Gastrocnemius medialis (tissue), 4 donors: ENCODE results near the gene RETREG3. TPM values are rescaled to one million over a fixed set of nuclear protein-coding genes. Genes with fewer than 3 reads are reported as not detected.
"Not testable (repeated sequence)": the region's sequence is repeated elsewhere in the genome, so short reads cannot be mapped to it uniquely, and the experiment has no call there.

Experiments
- ATAC-seq, 2 donors: fragments of 150-250 bp; one replicate each; pipeline ENCODE4 v1.9.1; 2016
- DNase-seq, 2 donors: peaks; one replicate each; pipeline ENCODE4 v3.0.0-alpha.2; 2019
- H3K27ac ChIP-seq, 4 donors: fragments of 200-600 bp; sonication (generic); 1 replicate in 1 of 4; 2 replicates in 3 of 4; pipeline ENCODE4 v1.5.1; 2016 to 2018; ENCODE audit warnings: mild to moderate bottlenecking in 2 of 4, moderate library complexity in 1 of 4
- H3K27me3 ChIP-seq, 3 donors: fragments of 200-600 bp; sonication (generic) in 2 of 3; 1 replicate in 1 of 3; 2 replicates in 2 of 3; pipeline versions ENCODE4 v1.5.1 to v1.6.0; 2016 to 2019; ENCODE audit warnings: mild to moderate bottlenecking in 1 of 3, moderate library complexity in 1 of 3
- H3K36me3 ChIP-seq, 2 donors: fragments of 200-600 bp; sonication (generic) in 1 of 2; one replicate each; pipeline ENCODE4 v1.5.1; 2017 to 2018
- H3K4me1 ChIP-seq, 2 donors: fragments of 200-600 bp; sonication (generic) in 1 of 2; one replicate each; pipeline ENCODE4 v1.5.1; 2016 to 2017; ENCODE audit warnings: mild to moderate bottlenecking in 2 of 2
- H3K4me3 ChIP-seq, 4 donors: fragments of 200-600 bp; sonication (generic) in 3 of 4; 1 replicate in 1 of 4; 2 replicates in 3 of 4; pipeline ENCODE4 v1.5.1; 2016 to 2019; ENCODE audit warnings: mild to moderate bottlenecking in 2 of 4
- H3K9me3 ChIP-seq, 3 donors: fragments of 200-600 bp; sonication (generic) in 2 of 3; 1 replicate in 1 of 3; 2 replicates in 2 of 3; pipeline ENCODE4 v1.5.1; 2016 to 2019
- POLR2A ChIP-seq, 2 donors: fragments of 450-650 bp; IDR thresholded peaks; one replicate each; pipeline ENCODE4 v1.6.1; 2017; ENCODE audit warnings: antibody characterized with exemption in 2 of 2, mild to moderate bottlenecking in 2 of 2, moderate library complexity in 2 of 2
- in situ Hi-C, 4 donors: fragments of 200-750 bp; cut with MboI; loops; one replicate each; pipeline versions ENCODE4 v1.15.0 to v1.8.0; 2017; ENCODE audit warnings: low sequenced_read_pairs in 4 of 4
- intact Hi-C: fragments of 100-400 bp; cut with DNase I; formaldehyde crosslinking; loops from one replicate; pipeline ENCODE4 v1.15.1; 2023; ENCODE audit warnings: low total_unique reads
- total RNA-seq, 4 donors: library from RNA; depleted of rRNA; stranded (reverse); fragments of >200 nt; gene quantifications; one replicate each; pipeline versions ENCODE4 v1.1.0 to v1.2.3, GENCODE V29; 2016
- TF ChIP-seq, protein P1 (sequence below), 5 experiments: fragments of 450-650 bp in 3 of 5; fragments of 200-600 bp in 2 of 5; sonication (generic) in 2 of 5; IDR thresholded peaks in 4 of 5; conservative IDR thresholded peaks in 1 of 5; 1 replicate in 4 of 5; 2 replicates in 1 of 5; pipeline ENCODE4 v1.5.1; 2016 to 2019; ENCODE audit warnings: antibody characterized with exemption in 5 of 5, mild to moderate bottlenecking in 3 of 5, moderate library complexity in 3 of 5

The RETREG3 gene
- total RNA-seq, 4 donors from 2014 or later: 50.7 to 65.5 (median 60.5) TPM

GRCh38 chr17:42617956-42618431, 8.8 kb upstream of the RETREG3 start:
- DNase-seq: peak in 1 of 2 donors; percentile 45
- H3K36me3 ChIP-seq: peaks cover 0 to 31% of the 10 kb centered on the region in 2 donors
- H3K4me3 ChIP-seq: peak overlapping the region in 2 of 4 donors; percentile 2 to 30
- intact Hi-C loops: loop anchor here (2.0 kb wide), 2 partner anchors 49 to 59 kb away; partner anchors contain the start of gene PLEKHH3
- ATAC-seq: peak; percentile 31 to 48
- TF ChIP-seq, protein P1, sequence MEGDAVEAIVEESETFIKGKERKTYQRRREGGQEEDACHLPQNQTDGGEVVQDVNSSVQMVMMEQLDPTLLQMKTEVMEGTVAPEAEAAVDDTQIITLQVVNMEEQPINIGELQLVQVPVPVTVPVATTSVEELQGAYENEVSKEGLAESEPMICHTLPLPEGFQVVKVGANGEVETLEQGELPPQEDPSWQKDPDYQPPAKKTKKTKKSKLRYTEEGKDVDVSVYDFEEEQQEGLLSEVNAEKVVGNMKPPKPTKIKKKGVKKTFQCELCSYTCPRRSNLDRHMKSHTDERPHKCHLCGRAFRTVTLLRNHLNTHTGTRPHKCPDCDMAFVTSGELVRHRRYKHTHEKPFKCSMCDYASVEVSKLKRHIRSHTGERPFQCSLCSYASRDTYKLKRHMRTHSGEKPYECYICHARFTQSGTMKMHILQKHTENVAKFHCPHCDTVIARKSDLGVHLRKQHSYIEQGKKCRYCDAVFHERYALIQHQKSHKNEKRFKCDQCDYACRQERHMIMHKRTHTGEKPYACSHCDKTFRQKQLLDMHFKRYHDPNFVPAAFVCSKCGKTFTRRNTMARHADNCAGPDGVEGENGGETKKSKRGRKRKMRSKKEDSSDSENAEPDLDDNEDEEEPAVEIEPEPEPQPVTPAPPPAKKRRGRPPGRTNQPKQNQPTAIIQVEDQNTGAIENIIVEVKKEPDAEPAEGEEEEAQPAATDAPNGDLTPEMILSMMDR (IDR thresholded peaks at IDR 0.05 in 4 of 5, conservative IDR thresholded peaks at IDR 0.05 in 1 of 5): no peak
- no peak for TF ChIP-seq POLR2A (IDR thresholded peaks at IDR 0.05)
- H3K4me1 ChIP-seq: peaks cover 26 to 31% of the 10 kb centered on the region in 2 donors
- in situ Hi-C loops: loop anchor here in 2 of 4 donors (10.0 kb wide), 2 partner anchors 47 to 57 kb away; partner anchors contain the start of gene PLEKHH3 (in 1 of the 2)
- H3K9me3 ChIP-seq: no peaks in the 10 kb centered on the region
- no peaks in the 10 kb centered on the region for H3K27me3 ChIP-seq
- H3K27ac ChIP-seq: peak overlapping the region; percentile 86 to 97 (median 91)

GRCh38 chr17:42613699-42614295, 4.6 kb upstream of the RETREG3 start:
- no peak overlapping the region for H3K27ac ChIP-seq
- H3K4me1 ChIP-seq: peaks cover 26 to 30% of the 10 kb centered on the region in 2 donors
- in situ Hi-C loops (loop anchor here in 2 of 4 donors (10.0 kb wide), 2 partner anchors 51 to 61 kb away; partner anchors contain the start of gene PLEKHH3 (in 1 of the 2)), intact Hi-C loops (no loop called here)
- H3K4me3 ChIP-seq: no peak overlapping the region
- no peak for DNase-seq
- TF ChIP-seq POLR2A (IDR thresholded peaks at IDR 0.05): no peak
- TF ChIP-seq, protein P1 (IDR thresholded peaks at IDR 0.05 in 4 of 5, conservative IDR thresholded peaks at IDR 0.05 in 1 of 5): no peak
- no peaks in the 10 kb centered on the region for H3K27me3 ChIP-seq
- ATAC-seq: no peak
- no peaks in the 10 kb centered on the region for H3K9me3 ChIP-seq
- peaks cover 0 to 44% of the 10 kb centered on the region in 2 donors for H3K36me3 ChIP-seq

- Histone ChIP-seq H3K4me1 (peaks cover 27 to 29% of the 10 kb centered on the region in 2 donors), H3K4me3 (no peak overlapping the region), H3K27ac (no peak overlapping the region), H3K36me3 (peaks cover 0 to 44% of the 10 kb centered on the region in 2 donors), H3K27me3 (no peaks in the 10 kb centered on the region), H3K9me3 (no peaks in the 10 kb centered on the region)
- TF ChIP-seq, protein P1 (IDR thresholded peaks at IDR 0.05 in 4 of 5, conservative IDR thresholded peaks at IDR 0.05 in 1 of 5): no peak
- TF ChIP-seq POLR2A (IDR thresholded peaks at IDR 0.05): no peak
- DNase-seq (no peak), ATAC-seq (no peak)
- in situ Hi-C loops: loop anchor here in 2 of 4 donors (10.0 kb wide), 2 partner anchors 53 to 63 kb away; partner anchors contain the start of gene PLEKHH3 (in 1 of the 2)
- intact Hi-C loops: no loop called here
These were observed 2.8 kb upstream of the RETREG3 start for GRCh38 chr17:42612013-42612412.

DNA sequence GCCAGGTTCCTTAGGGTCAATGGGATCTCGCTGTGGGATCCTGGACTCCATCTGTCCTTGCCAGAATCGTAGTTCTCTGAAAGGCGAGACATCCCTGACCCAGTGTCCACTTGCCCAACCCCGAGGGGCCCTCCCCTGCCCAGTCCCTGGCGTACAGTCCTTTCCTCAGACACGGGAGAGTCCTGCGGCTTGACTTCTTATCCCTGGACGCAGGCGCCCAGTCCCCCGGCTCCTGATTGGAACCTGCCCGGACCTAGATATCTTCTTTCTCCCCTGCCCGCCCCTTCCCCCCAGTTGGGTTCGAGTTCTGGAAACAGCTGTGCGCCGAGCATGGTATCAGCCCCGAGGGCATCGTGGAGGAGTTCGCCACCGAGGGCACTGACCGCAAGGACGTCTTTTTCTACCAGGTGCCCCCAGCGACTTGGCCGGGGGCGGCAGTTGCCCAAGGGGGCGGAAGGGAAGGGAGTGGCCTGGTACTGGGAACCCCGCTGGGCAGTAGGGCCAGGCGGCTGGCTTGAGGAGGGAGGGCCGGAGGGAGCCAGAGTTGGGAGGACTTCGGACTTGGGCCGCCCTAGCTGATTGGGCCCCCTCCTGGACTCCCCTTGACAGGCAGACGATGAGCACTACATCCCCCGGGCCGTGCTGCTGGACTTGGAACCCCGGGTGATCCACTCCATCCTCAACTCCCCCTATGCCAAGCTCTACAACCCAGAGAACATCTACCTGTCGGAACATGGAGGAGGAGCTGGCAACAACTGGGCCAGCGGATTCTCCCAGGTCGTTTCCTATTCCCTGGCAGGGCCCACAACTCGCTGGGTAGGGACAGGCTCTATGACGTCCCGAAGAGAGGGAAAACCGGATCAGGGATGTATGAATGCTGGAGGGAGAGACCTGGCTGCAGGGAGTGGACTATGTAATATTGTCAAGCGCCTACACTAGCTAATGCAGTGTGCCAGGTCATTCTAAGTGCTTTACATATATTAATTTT, 934 bp upstream of the RETREG3 start:
- DNase-seq (peak; percentile 45 to 74), ATAC-seq (peak; percentile 56 to 64)
- H3K4me1 ChIP-seq: peaks cover 41 to 44% of the 10 kb centered on the region in 2 donors
- H3K27ac ChIP-seq: peak overlapping the region; percentile 93 to 99 (median 96)
- intact Hi-C loops (loop anchor here (1.0 kb wide), 2 partner anchors 33 to 69 kb away; partner anchors contain the start of gene PSMC3IP), in situ Hi-C loops (loop anchor here in 2 of 4 donors (10.0 kb wide), 2 partner anchors 55 to 65 kb away; partner anchors contain the start of gene PLEKHH3 (in 1 of the 2))
- H3K4me3 ChIP-seq: peak overlapping the region; percentile 75 to 100 (median 94)
- not testable (repeated sequence) for H3K9me3 ChIP-seq, H3K27me3 ChIP-seq
- H3K36me3 ChIP-seq: peaks cover 0 to 34% of the 10 kb centered on the region in 2 donors
